Measurements from ENCODE around the gene DGKI. TPM values are rescaled to one million over a fixed set of nuclear protein-coding genes. Genes with fewer than 3 reads are reported as not detected.
A peak's percentile ranks its signal among the peaks of the same experiment; 100 is the strongest.

The DGKI gene
- total and polyA plus RNA-seq, 4 donors = 1.1 to 11.3 (median 5.2) TPM

DNA sequence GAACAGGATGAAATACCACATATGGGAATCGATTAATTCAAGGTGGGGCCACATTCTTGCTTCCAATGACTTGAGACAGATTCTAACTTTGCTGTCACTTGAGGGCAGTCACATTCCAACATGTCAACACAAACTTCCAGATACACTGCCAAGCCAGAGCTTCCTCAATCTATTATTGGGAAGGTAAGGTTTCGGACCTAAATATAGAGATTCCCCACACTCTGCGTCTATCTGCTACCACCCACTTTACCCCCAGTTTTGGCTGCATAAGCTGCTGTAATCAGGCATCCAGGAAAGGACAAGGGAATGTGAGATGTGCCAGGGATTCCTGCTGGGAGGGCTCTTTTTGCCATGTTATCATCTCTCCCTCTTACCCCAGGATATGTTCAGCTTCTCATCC is 20.5 kb upstream of the DGKI start:
- peaks cover 10 to 14% of the 10 kb centered on the region in 2 donors for H3K36me3 ChIP-seq (ENCODE audit: control insufficient read depth in 1 of 2, insufficient read depth in 2 of 2, low read length in 1 of 2)
- no peak for ATAC-seq (ENCODE audit: low FRiP score)
- intact Hi-C loops (cut with DNase I) = no loop called here

DNA sequence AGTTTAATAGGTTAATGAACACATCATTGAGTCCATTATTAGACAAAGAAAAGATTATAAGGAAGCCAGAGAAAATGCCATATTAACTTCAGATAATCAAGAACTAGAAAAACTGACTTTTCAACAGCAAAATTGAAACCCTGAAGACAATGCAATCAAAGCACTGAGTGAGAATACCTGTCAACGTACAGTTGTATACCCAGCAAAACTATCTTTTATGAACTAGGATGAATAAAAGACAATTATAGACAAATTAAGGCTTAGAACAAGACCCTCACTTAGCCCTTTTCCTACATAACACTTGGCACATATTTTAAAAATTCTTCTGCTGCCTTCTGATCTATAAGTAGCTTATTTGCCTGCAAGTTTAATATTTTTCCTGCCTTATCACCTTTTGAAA is 19.0 kb upstream of the DGKI start:
- Histone ChIP-seq H3K4me1 (ENCODE audit: control insufficient read depth in 1 of 2, insufficient read depth in 2 of 2, low read length in 2 of 2) (no peaks in the 10 kb centered on the region), H3K27me3 (ENCODE audit: control insufficient read depth in 1 of 2, insufficient read depth in 2 of 2, low read length in 1 of 2) (no peaks in the 10 kb centered on the region), H3K4me3 (ENCODE audit: low read length in 2 of 2) (no peak overlapping the region), H3K27ac (ENCODE audit: low read depth in 1 of 2, low read length in 2 of 2) (no peak overlapping the region), H3K9me3 (ENCODE audit: control insufficient read depth, low read length) (no peaks in the 10 kb centered on the region), H3K36me3 (ENCODE audit: control insufficient read depth in 1 of 2, insufficient read depth in 2 of 2, low read length in 1 of 2) (peaks cover 8 to 14% of the 10 kb centered on the region in 2 donors)
- ATAC-seq (ENCODE audit: low FRiP score) (no peak), DNase-seq (no peak)
- 97 to 99% methylated on average over 1 of the region's 1 CpG for WGBS, 2 donors
- intact Hi-C loops (cut with DNase I) = no loop called here

More for the DNA sequence above, 20.5 kb upstream of the DGKI start:
- no peaks in the 10 kb centered on the region for H3K4me1 ChIP-seq (ENCODE audit: control insufficient read depth in 1 of 2, insufficient read depth in 2 of 2, low read length in 2 of 2)
- H3K4me3 ChIP-seq (ENCODE audit: low read length in 2 of 2) = no peak overlapping the region
- no peak overlapping the region for H3K27ac ChIP-seq (ENCODE audit: low read depth in 1 of 2, low read length in 2 of 2)
- no peaks in the 10 kb centered on the region for H3K27me3 ChIP-seq (ENCODE audit: control insufficient read depth in 1 of 2, insufficient read depth in 2 of 2, low read length in 1 of 2)
- no peak for DNase-seq
- no peaks in the 10 kb centered on the region for H3K9me3 ChIP-seq (ENCODE audit: control insufficient read depth, low read length)
- 87 to 91% methylated on average over 3 of the region's 3 CpGs for WGBS, 2 donors

DNA sequence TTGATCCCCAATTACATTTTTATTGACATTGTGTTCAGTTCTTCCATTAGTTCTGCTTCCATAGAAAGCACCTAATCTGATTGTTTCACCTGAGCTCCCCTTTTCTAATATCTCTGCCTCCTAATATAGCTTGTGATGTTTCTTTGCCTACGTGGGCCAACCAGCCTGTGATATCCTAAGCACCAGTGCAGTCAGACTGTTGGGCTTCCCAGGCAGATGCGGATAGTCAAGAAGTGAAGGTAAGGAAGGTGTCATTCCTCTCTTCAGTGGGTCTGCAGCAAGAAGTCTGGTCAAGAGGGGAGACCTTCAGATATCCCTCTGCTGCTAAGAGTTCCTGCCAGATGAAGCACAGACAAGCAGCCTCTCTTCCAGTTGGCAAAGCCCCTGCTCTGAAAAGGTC is 16.2 kb upstream of the DGKI start:
- H3K36me3 ChIP-seq (ENCODE audit: control insufficient read depth in 1 of 2, insufficient read depth in 2 of 2, low read length in 1 of 2) = peaks cover 11 to 19% of the 10 kb centered on the region in 2 donors
- DNase-seq (no peak), ATAC-seq (ENCODE audit: low FRiP score) (no peak)
- 73 to 76% methylated on average over 2 of the region's 2 CpGs for WGBS, 2 donors
- H3K4me1 ChIP-seq (ENCODE audit: control insufficient read depth in 1 of 2, insufficient read depth in 2 of 2, low read length in 2 of 2) = no peaks in the 10 kb centered on the region
- H3K27ac ChIP-seq (ENCODE audit: low read depth in 1 of 2, low read length in 2 of 2) = peak overlapping the region in 1 of 2 donors; percentile 57
- no peaks in the 10 kb centered on the region for H3K27me3 ChIP-seq (ENCODE audit: control insufficient read depth in 1 of 2, insufficient read depth in 2 of 2, low read length in 1 of 2)
- H3K4me3 ChIP-seq (ENCODE audit: low read length in 2 of 2) = no peak overlapping the region
- no peaks in the 10 kb centered on the region for H3K9me3 ChIP-seq (ENCODE audit: control insufficient read depth, low read length)
- intact Hi-C loops (cut with DNase I) = no loop called here

DNA sequence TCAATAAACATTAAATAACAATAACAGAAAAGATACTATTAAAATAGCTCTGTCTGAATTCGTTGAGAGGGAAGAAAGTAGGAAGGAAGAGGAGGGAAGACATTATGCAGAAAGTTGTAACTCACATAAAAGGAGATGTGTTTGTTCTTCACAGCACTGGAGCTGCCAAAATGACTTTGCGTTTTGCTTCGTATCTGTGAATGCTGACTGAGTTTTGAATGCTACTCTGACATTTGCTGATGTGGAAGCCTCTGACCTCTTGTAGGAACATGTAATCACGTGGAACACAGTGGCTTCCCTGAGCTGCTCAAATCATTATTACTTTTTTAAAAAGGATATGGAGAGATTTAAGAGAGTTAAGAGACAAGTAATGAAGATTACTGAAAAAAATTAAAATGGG is 15.6 kb upstream of the DGKI start:
- 44 to 49% methylated on average over 4 of the region's 4 CpGs for WGBS, 2 donors
- ATAC-seq (ENCODE audit: low FRiP score) (no peak), DNase-seq (no peak)
- intact Hi-C loops (cut with DNase I) = no loop called here
- no peak overlapping the region for H3K4me3 ChIP-seq (ENCODE audit: low read length in 2 of 2)
- no peak overlapping the region for H3K27ac ChIP-seq (ENCODE audit: low read depth in 1 of 2, low read length in 2 of 2)
- H3K36me3 ChIP-seq (ENCODE audit: control insufficient read depth in 1 of 2, insufficient read depth in 2 of 2, low read length in 1 of 2) = peaks cover 10 to 17% of the 10 kb centered on the region in 2 donors
- H3K27me3 ChIP-seq (ENCODE audit: control insufficient read depth in 1 of 2, insufficient read depth in 2 of 2, low read length in 1 of 2) = no peaks in the 10 kb centered on the region
- no peaks in the 10 kb centered on the region for H3K4me1 ChIP-seq (ENCODE audit: control insufficient read depth in 1 of 2, insufficient read depth in 2 of 2, low read length in 2 of 2)
- H3K9me3 ChIP-seq (ENCODE audit: control insufficient read depth, low read length) = no peaks in the 10 kb centered on the region

DNA sequence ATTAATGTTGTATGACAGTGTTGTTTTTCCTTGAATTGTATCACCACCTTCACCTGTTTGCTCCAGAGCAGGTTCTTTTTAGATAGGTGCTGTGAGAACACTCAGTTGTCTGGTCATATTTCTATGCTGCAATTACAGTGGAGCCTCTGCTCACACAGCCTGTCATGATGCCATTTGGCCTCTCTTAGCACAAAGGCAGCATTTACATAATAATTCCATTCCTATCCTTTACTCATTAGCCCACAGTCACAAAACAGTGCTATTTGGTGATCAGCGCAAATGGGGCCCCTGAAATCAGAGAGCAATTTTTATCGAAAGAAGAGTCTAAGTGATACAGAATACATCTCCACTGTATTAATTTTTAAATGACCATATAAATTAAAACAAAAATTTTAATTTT is 13.8 kb upstream of the DGKI start:
- intact Hi-C loops (cut with DNase I) = no loop called here
- Histone ChIP-seq H3K27ac (ENCODE audit: low read depth in 1 of 2, low read length in 2 of 2) (no peak overlapping the region), H3K9me3 (ENCODE audit: control insufficient read depth, low read length) (no peaks in the 10 kb centered on the region), H3K4me1 (ENCODE audit: control insufficient read depth in 1 of 2, insufficient read depth in 2 of 2, low read length in 2 of 2) (no peaks in the 10 kb centered on the region), H3K36me3 (ENCODE audit: control insufficient read depth in 1 of 2, insufficient read depth in 2 of 2, low read length in 1 of 2) (peaks cover 8 to 14% of the 10 kb centered on the region in 2 donors), H3K4me3 (ENCODE audit: low read length in 2 of 2) (no peak overlapping the region), H3K27me3 (ENCODE audit: control insufficient read depth in 1 of 2, insufficient read depth in 2 of 2, low read length in 1 of 2) (no peaks in the 10 kb centered on the region)
- WGBS, 2 donors = 99 to 100% methylated on average over 2 of the region's 2 CpGs
- DNase-seq (no peak), ATAC-seq (ENCODE audit: low FRiP score) (no peak)

DNA sequence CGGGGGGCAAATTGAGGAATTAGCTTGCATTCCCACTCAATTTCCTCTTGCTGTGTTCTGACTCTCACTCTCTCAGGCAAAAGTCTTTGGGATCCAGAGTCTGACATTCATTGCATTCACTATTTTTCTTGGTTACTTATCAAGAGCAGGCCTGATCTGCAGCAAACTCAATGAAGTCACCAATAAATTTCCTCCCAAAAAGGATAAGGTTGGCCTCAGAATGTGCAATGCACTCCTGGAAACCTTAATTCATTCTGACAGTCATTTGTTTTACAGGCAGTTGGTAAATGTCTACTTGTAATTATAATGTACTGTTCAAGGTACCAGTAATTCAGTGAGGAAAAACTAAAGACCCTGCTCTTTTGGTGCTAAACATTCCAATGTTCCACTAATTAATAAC is 6.3 kb upstream of the DGKI start:
- WGBS, 2 donors = 93 to 94% methylated on average over 1 of the region's 1 CpG
- no peak overlapping the region for H3K4me3 ChIP-seq (ENCODE audit: low read length in 2 of 2)
- no peak for ATAC-seq (ENCODE audit: low FRiP score)

DNA sequence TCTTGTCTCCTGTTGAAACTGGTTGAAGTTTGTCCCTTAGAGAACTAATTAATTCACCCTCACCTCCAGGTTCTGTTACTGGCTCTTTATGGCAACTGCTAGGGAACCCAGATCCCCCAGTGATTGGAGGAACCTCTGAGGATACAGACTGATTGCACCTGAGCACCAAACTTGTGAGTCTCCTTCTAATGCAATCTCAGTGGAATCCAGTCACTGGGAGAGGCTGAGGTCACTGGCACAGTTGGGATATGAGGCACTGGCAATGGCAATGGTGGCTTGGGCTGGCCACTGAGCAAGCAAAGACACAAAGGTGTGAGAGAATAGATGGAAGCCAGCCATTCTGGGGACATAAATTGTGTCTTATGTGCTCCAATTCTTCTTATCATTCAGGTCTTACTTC is 5.3 kb upstream of the DGKI start:
- H3K4me3 ChIP-seq (ENCODE audit: low read length in 2 of 2) = no peak overlapping the region
- ATAC-seq (ENCODE audit: low FRiP score) (no peak), DNase-seq (no peak)
- H3K27me3 ChIP-seq (ENCODE audit: control insufficient read depth in 1 of 2, insufficient read depth in 2 of 2, low read length in 1 of 2) = no peaks in the 10 kb centered on the region
- H3K27ac ChIP-seq (ENCODE audit: low read depth in 1 of 2, low read length in 2 of 2) = no peak overlapping the region
- no peaks in the 10 kb centered on the region for H3K4me1 ChIP-seq (ENCODE audit: control insufficient read depth in 1 of 2, insufficient read depth in 2 of 2, low read length in 2 of 2)
- peaks cover 0 to 12% of the 10 kb centered on the region in 2 donors for H3K36me3 ChIP-seq (ENCODE audit: control insufficient read depth in 1 of 2, insufficient read depth in 2 of 2, low read length in 1 of 2)
- no peaks in the 10 kb centered on the region for H3K9me3 ChIP-seq (ENCODE audit: control insufficient read depth, low read length)
- intact Hi-C loops (cut with DNase I) = no loop called here

More for the DNA sequence above, 6.3 kb upstream of the DGKI start:
- no peak overlapping the region for H3K27ac ChIP-seq (ENCODE audit: low read depth in 1 of 2, low read length in 2 of 2)
- DNase-seq = no peak
- intact Hi-C loops (cut with DNase I) = no loop called here
- no peaks in the 10 kb centered on the region for H3K27me3 ChIP-seq (ENCODE audit: control insufficient read depth in 1 of 2, insufficient read depth in 2 of 2, low read length in 1 of 2)
- no peaks in the 10 kb centered on the region for H3K4me1 ChIP-seq (ENCODE audit: control insufficient read depth in 1 of 2, insufficient read depth in 2 of 2, low read length in 2 of 2)
- H3K36me3 ChIP-seq (ENCODE audit: control insufficient read depth in 1 of 2, insufficient read depth in 2 of 2, low read length in 1 of 2) = peaks cover 0 to 12% of the 10 kb centered on the region in 2 donors
- no peaks in the 10 kb centered on the region for H3K9me3 ChIP-seq (ENCODE audit: control insufficient read depth, low read length)

DNA sequence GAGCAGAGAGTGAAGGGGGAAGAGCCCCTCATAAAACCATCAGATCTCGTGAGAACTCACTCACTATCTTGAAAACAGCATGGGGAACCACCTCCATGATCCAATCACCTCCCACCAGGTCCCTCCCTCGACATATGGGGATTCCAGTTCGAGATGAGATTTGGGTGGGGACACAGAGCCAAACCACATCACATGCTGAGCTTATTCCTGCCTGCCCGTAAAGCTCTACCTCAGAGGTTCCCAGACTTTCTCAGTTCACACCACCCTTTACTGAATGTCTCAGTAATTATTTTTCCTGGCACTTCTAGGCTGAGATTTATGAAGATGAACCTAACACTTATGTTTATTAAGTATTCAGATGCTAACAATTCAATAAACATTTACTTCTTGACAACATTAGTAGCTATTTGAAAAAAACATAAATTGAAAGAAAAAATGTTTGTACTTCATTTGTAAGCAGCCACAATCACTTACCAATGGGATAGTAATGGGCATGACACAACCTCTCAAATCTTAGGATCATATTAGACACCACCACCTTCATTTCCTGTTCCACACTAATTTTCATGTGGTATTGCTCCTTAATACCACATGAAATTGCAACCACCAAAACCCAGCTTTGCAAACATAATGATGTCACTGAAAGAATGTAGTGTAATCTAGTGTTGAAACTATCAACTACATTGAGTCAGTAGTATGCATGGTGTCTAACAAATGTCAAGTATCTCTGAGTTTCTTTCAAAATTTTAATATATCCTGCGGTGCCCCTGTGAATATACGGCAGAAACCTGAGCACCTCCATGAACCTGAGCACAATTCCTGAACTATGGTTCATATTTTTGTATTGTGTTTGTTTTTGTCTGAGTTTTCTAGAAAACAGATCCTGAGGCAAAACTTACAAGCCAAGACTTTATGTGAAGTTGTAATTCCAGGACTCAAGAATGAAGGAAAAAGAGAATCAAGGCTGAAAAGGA is 4.5 kb upstream of the DGKI start:
- intact Hi-C loops (cut with DNase I) = no loop called here
- H3K27me3 ChIP-seq (ENCODE audit: control insufficient read depth in 1 of 2, insufficient read depth in 2 of 2, low read length in 1 of 2) = no peaks in the 10 kb centered on the region
- ATAC-seq (ENCODE audit: low FRiP score) (no peak), DNase-seq (no peak)
- peaks cover 0 to 12% of the 10 kb centered on the region in 2 donors for H3K36me3 ChIP-seq (ENCODE audit: control insufficient read depth in 1 of 2, insufficient read depth in 2 of 2, low read length in 1 of 2)
- H3K4me3 ChIP-seq (ENCODE audit: low read length in 2 of 2) = no peak overlapping the region
- no peaks in the 10 kb centered on the region for H3K4me1 ChIP-seq (ENCODE audit: control insufficient read depth in 1 of 2, insufficient read depth in 2 of 2, low read length in 2 of 2)
- H3K27ac ChIP-seq (ENCODE audit: low read depth in 1 of 2, low read length in 2 of 2) = no peak overlapping the region
- no peaks in the 10 kb centered on the region for H3K9me3 ChIP-seq (ENCODE audit: control insufficient read depth, low read length)
- 89 to 92% methylated on average over 6 of the region's 6 CpGs for WGBS, 2 donors

DNA sequence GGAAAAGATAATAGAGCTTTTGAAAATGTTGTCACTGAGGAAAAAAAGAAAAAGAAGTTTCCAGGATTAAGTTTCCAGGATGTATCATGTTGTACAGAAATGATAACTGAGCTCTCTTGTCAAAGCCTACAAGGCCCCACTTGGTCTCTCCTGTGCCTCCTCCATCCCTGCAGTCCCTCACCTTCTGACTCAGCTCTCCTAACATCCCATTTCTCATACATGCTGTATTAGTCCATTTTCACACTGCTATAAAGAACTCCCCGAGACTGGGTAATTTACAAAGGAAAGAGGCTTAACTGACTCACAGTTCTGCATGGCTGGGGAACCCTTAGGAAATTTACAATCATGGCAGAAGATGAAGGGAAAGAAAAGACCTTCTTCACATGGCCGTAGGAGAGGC is 3.8 kb upstream of the DGKI start:
- 25 to 38% methylated on average over 2 of the region's 2 CpGs for WGBS, 2 donors
- DNase-seq (no peak), ATAC-seq (ENCODE audit: low FRiP score) (no peak)
- Histone ChIP-seq H3K36me3 (ENCODE audit: control insufficient read depth in 1 of 2, insufficient read depth in 2 of 2, low read length in 1 of 2) (peaks cover 0 to 8% of the 10 kb centered on the region in 2 donors), H3K4me1 (ENCODE audit: control insufficient read depth in 1 of 2, insufficient read depth in 2 of 2, low read length in 2 of 2) (no peaks in the 10 kb centered on the region), H3K4me3 (ENCODE audit: low read length in 2 of 2) (no peak overlapping the region), H3K9me3 (ENCODE audit: control insufficient read depth, low read length) (no peaks in the 10 kb centered on the region), H3K27me3 (ENCODE audit: control insufficient read depth in 1 of 2, insufficient read depth in 2 of 2, low read length in 1 of 2) (no peaks in the 10 kb centered on the region), H3K27ac (ENCODE audit: low read depth in 1 of 2, low read length in 2 of 2) (no peak overlapping the region)
- intact Hi-C loops (cut with DNase I) = no loop called here

Data from aorta (tissue), 5 donors.